ENCODE measurements around the gene WT1.

DNA sequence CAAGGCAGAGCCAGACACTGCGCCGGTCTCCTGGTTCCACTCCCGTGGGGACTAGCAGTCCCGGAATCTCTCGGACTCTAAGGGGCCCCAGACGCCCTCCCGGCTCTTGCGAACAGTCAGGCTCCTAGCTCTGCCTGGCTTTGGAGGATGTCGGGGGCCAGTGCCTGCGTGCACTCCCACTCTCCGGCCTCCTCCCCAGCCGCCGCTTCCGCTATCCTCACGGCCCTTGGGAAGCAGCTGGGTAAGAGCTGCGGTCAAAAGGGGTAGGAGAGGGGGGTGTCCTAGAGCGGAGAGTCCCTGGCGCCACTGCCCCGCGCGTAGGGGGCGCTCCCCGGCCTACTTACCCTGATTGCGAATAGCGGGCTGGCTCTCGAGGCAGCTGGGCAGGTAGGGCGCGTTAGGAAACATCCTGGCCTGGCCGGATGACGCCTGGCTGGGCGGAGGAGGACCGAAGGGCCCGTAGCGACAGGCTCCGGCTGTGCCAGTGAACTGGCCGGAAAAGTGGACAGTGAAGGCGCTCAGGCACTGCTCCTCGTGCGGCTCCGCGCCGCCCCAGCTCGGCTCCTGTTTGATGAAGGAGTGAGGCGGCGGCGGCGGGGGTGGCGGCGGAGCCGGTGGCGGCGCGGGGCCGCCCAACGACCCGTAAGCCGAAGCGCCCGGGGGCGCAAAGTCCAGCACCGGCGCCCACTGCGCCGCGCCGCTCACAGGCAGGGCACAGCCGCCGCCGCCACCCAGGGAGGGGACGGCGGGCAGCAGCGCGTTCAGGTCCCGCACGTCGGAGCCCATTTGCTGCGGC is 785 bp downstream of the WT1 start:
- TF ChIP-seq, protein P1, sequence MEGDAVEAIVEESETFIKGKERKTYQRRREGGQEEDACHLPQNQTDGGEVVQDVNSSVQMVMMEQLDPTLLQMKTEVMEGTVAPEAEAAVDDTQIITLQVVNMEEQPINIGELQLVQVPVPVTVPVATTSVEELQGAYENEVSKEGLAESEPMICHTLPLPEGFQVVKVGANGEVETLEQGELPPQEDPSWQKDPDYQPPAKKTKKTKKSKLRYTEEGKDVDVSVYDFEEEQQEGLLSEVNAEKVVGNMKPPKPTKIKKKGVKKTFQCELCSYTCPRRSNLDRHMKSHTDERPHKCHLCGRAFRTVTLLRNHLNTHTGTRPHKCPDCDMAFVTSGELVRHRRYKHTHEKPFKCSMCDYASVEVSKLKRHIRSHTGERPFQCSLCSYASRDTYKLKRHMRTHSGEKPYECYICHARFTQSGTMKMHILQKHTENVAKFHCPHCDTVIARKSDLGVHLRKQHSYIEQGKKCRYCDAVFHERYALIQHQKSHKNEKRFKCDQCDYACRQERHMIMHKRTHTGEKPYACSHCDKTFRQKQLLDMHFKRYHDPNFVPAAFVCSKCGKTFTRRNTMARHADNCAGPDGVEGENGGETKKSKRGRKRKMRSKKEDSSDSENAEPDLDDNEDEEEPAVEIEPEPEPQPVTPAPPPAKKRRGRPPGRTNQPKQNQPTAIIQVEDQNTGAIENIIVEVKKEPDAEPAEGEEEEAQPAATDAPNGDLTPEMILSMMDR (IDR thresholded peaks at IDR 0.05): peak in 2 of 3 donors; percentile 7 to 17
- TF ChIP-seq POLR2A (IDR thresholded peaks at IDR 0.05) (peak; percentile 9), EP300 (IDR thresholded peaks at IDR 0.05) (no peak)
